ACHN (cell line): ENCODE results near the gene BRD3.

Source experiments
- DNase-seq: peaks from one replicate; pipeline ENCODE4 v3.0.0-alpha.2; 2015
- in situ Hi-C: cut with HindIII; loops from 2 replicates; pipeline ENCODE4 v1.10.0; 2017; ENCODE audit warnings: low sequenced_read_pairs, low pct_ligation_motif_present, low pct_unique_long_range_greater_than_20kb

Gene BRD3

DNA sequence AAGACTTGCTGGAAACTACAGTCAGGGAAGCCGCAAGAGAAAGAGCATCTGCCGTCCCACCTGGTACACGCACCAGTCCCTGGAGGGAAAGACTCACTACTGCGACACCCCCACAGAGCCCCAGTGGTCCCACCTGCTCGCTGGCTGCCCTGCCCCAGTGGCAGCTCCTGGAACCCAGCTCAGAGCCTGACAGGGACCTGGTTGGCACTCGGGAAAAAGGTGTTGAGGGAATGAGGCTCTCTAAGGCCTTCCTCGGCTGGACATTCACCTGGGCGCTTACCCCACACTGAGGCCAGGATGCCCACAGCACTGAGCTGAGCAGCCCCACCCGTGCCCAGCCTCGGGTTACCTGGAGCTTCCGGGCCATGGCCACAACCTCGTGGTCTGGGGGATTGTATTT is 22.9 kb downstream of the BRD3 start:
- no peak for DNase-seq
- in situ Hi-C loops: no loop called here

DNA sequence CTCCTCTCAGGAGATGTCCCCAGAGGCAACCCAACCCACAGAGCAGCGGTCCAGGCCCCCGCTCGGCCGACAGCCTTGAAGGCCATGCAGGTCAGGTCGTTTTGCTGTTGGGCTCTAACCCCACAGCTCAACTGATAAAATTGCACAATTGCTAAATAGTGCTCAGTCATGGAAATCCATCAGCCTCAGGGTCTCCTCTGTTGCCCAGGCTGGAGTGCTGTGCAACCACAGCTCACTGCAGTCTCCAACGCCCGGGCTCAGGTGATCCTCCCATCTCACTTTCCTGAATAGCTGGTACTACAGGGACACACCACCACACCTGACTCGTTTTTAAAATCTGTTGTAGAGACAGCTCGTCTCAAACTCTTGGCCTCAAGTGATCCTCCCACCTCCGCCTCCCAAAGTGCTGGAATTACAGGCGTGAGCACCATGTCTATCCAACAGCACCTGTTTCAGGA is 24.3 kb downstream of the BRD3 start:
- in situ Hi-C loops: no loop called here

DNA sequence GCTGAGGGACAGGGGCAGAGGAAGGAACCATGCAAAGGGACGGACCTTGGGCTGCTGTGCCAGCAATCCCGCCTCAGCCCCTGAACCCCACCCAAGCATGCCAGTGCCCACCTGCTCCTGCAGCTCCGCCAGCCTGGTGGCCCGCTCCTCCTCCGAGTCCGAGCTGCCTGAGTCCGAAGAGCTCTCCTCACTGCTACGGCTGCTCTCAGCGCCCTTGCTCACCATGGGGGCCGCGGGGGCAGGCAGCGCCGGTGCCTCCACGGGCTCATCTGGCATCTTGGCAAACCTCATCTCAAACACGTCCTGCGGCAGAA is 26.2 kb downstream of the BRD3 start:
- no peak for DNase-seq
- in situ Hi-C loops: no loop called here

More for the DNA sequence above, 24.3 kb downstream of the BRD3 start:
- DNase-seq: no peak

DNA sequence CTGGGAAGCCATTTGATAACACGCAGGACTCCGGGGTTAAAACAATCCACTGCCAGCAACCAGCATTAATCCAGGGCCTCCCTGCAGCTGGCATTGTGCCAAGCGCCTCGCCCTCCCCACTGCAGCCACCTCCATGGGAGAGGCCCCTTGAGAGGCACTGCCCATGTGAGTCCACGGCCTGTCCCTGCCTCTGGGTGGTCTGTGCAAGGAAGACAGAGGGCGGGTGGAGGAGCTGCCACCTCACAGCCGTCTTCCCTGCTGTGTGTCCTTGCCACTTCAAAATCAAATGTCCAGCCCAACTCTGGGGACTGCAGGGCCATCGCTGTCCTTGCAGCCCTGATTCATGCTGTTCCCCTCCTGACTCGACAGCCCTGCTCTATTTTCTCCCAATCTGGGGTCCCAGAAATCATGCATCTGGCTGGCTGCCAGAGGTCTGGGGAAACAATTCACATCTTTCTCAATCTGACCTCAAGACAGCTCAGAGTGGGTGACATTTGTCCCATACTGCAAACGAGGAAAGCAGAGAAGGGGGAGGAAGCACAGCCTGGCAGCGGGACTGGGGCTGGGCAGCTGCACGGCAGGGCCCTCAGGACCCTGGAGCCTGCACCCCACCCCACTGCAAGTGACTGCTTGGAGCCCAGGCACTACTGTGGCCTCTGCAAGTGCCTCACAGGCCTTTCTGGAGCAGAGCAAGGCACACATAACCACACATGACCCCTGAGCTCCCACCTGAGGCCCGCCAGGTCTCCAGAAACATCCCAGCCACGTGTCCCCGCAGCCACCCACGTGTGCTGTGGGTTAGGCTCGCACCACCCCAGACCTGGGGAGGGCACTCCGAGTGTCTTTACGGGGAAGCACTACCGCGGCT is 26.8 kb downstream of the BRD3 start:
- DNase-seq: no peak
- in situ Hi-C loops: no loop called here

DNA sequence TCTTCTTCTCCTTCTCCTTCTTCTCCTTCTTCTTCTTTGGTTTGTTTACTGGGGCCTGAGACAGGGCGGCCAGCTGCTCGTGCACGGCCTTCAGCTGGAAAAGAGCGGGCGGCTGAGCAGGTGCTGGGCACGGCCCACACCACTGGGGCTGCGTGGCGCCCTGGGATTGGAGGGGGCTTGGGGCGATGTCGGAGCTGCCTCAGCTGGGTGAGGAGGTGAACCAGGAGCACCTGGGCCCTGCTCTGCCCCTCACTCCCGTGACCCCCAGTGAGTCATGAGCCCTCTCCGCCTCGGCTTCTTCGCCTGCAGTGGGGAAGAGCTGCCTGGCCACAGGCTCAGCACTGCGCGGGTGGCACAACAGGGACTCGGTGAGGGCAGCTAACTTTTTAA is 27.7 kb downstream of the BRD3 start:
- in situ Hi-C loops: no loop called here
- no peak for DNase-seq

DNA sequence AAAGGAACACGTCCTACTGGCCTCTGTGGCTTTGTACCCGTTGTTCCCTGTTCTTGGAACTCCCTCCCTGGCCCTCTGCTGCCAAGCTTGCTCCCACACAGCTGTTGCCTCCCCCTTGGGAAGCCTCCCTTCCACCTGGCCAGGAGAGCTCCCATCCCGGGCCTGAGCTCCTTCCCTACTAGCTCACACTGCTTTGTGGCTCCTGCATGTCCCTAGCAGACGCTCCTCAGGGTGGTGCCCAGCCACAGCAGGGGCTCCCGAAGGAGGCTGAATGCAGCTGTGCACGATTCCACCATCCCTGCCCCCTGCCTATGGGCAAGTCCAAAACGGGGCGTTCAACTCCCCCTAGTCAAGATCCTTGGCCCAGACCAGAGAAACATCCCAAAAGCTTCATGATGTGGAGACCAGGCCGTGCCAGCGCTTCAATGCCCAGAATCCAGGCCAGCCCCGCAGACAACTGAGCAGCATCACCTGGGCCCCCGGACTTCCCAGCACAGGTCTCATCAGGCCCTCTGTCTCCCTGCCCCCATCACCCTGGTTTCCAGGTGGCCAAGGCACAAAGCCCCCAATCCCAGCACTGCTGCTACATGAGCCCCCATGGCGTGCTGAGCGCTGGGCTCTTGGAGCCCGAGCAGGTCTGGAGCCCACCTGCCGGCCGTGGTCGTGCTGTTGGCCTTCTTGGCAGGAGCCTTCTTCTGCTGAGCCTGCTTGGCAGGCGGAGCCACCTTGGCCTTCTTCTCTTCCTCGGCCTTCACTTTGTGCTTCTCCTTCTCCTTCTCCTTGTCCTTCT is 28.2 kb downstream of the BRD3 start:
- in situ Hi-C loops: no loop called here
- DNase-seq: no peak

DNA sequence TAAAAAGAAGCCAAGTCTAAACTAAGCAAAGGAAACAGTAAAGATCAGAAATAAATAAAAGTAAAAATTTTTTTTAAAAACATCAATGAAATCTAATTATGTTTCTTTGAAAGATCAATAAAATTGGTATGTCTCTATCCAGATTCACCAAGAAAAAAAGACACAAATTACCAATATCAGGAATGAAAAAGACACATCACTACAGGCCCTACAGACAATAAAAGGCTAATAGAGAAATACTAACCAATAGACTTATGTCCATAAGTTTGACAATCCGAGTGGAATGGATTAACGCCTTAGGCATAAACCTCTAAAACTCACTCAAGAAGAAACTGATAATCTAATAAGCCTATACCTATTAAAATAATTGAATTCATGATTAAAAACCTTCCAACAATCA is 30.2 kb downstream of the BRD3 start:
- no peak for DNase-seq
- in situ Hi-C loops: no loop called here

DNA sequence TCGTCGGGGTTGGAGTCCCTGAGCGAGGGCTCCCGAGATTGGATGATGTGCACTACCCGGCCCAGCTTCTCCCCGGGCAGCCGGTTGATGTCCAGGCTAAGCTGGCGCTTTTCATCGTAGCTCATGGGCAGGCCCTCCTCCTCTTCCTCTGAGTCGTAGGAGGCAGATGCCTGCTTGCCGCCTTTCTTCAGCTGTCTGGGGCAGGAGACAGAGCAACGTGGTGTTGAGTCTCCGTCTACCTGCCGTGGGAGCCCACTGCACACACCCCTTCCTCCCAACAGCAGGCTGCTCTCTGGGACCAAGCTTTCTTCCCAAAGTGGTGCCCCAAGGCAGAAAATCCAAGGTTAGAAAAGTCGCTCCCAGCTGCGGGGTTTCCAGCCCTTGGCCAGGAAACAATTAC is 31.7 kb downstream of the BRD3 start:
- no peak for DNase-seq
- in situ Hi-C loops: no loop called here

DNA sequence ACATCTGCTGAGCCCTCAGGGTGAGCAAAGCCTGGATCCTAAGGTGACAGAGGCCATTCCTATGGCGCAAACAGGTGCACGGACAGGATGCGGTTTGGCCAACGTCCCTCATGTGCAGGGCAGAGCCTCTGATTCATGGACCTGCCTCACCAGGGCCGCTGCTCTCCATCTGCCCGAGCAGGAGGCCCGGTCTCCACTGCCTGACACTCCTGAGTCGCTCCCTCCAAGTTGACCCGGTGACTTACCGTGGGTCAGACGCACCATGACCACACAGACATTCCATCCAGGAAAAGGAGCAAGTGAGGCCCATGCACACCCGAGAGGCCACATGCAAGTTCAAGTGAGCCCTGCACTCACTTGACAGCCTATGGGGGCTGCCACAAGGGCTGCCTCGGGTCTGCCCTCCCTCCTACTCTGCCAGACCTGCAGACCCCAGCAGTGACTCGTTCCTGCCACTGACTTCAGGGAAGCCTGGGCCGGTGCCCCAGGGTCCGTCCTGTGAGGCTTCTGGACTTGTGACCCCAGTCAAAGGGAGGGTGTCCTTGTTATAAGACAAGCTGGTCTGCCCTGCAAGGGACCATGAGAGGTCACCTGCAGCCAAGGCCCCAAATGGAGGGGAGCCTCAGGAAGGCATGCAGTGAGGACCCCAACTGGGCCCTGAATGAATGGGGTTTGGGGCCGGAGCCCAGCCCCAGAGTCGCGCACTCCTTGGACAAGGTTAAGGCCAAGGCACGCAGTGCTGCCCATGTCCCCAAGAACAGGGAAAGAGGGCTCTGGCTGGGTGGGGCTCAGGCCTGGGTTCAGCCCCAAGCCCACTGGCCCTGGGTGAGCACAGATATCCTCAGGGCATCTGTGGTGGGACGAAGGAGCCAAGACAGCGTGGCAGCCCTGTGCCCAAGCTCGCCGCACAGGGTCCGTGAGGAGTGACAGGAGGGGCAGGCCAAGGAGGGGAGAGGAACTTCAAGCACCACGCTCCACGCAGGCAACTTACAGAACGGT is 32.5 kb downstream of the BRD3 start:
- no peak for DNase-seq
- in situ Hi-C loops: no loop called here

DNA sequence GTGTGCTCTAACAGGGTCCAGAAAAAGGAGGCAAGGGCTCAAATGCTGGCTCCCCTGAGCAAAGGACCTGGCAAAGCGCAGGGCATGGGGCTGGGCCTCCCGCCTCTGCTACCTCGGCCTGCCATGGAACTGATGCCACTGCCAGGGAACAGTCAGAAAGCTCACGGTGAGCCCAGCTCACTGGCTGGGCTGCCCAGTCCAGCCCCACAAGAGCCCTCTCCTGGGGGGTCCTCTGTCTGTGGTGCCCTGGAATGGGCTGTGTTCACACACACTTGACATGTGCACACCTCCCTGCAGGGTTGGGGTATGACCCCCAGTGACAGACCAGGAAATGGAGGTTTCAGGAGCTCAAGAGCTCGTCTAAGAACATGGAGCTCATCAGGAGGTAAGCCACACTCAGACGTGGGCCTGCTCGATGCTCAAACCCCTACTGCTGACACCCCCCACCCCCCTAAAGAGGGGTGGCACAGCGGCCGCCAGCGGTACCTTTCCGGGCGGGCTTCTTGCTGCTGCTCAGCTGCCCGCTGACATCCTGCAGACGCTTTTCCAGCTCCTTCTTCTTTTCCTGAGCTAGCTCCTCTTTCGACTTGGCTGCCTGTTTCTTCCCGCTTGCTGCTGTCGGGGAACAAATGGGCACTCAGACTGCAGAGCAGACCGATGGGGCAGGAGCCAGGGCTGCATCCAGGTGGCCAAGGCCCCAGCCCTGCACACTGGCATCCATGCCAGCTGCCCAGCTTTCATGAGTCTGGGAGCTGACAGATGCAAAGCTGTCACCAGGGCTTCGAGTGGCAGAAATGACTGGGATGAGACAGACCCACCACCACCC is 33.4 kb downstream of the BRD3 start:
- in situ Hi-C loops: no loop called here

DNA sequence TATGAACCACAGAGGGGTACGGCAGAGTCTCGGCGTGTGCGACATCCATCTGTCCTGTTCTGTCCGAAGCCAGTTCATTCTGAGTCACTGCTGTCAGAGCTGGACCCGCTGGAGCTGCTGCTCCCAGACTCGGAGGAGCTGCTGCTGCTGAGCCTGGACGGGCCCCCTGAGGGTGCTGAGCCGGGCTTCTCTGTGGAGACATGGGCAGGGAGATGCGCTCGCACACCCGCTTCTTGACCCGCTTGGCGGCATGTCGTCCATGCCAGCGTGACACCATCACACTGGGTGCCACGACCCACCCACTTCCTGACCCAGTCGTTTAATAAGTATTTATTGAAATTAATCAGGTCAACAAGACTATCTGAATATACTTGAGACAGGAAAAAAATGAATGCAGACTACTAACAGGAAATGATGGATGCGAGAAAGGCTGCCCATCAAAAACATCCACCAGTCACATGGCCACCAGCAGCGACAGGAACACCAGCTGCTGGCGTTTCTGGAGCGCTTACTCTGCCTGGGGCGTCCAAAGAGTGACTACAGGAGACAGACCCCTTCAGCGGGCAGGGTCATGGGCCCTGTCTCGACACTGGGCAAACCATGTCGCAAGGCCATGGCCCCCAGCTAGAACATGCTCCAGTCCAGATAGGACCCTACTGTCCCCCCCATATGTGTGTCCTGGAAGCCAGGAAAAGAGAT is 34.2 kb downstream of the BRD3 start:
- in situ Hi-C loops: no loop called here
- DNase-seq: no peak

More for the DNA sequence above, 33.4 kb downstream of the BRD3 start:
- DNase-seq: no peak

DNA sequence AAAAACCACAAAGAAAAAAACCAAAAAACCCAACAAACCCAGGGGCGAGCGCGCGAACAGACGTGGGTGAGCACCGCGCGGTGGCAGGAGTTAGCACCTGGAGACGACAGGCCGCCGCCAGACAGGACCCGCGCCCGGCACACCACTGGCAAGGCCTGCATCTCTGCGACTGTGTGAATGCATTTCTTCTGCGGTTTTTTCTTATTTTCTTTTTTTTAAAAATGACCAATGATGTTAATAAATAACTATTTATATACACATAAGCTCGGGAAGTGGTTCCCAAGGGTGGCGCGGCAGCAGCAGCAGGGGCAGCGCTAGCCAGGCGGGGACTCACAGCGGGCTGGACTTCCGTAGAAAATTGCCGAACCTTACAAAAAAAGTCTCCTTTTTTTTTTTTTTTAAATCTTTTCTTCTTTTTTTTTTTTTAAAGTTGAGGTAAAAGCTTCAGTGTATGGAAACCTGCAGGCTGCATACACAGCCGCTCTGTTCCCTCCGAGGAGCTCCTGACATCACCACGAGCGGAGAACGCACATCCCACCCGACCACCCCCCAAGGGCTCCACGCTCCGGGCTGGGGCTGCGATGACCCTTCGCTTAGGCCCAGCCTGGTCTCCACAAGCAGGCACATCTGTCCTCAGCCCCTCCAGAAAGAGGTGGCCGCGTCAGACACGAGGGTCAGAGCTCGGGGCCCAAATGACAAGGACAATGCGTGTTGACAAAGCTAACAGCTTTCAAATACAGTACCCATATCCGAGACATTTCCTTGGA is 35.2 kb downstream of the BRD3 start:
- in situ Hi-C loops: no loop called here
- no peak for DNase-seq

DNA sequence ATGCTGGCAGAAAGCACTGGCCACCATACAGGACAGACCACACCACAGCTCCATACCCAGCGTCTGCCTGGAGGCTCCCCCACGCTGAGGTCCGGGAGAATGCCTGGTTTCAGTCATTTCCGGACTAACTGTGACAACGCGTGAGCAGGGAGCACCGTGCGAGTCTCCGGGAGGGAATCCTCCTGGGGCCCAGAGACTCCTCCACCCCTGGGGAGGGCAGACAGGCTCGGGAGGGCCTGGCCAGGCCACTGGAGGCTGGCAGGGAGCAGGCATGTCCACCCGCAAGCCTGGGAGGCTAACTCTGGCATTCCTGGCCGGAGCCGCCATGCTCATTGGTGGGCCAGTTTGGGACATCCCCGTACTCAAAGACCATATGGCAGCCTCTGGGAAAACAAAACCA is 36.0 kb downstream of the BRD3 start:
- in situ Hi-C loops: no loop called here

DNA sequence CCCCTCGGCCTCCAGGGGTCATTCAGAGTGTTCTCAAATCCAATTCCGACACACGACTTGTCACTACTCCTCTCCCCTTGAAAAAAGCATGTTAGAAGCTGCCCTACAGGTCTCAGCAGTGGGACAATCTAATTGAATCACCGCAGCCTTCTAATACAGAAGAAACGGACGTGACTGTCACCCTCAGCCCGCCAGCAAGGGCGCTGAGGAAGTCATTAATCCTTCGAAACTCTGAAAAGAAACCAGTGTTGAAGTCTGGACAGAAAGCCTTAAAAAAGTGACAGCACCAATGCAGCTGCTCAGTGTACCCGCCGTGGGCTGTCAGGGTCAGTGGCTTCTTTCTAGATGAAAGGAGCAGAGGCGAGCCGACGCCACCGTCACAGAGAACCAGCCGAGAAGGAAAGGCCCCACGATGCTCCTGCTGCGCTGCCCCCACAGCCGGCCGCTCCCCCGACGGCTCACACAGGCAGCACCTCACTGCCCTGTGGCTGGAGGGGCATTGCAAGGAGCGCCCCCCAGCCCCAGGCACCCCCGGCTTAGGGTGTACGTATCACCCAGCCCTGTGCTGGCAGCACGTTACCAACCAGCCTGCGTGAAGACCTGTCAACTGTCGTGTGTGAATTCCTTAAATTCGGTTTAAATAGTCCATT is 36.9 kb downstream of the BRD3 start:
- in situ Hi-C loops: no loop called here
- no peak for DNase-seq

More for the DNA sequence above, 36.0 kb downstream of the BRD3 start:
- no peak for DNase-seq

DNA sequence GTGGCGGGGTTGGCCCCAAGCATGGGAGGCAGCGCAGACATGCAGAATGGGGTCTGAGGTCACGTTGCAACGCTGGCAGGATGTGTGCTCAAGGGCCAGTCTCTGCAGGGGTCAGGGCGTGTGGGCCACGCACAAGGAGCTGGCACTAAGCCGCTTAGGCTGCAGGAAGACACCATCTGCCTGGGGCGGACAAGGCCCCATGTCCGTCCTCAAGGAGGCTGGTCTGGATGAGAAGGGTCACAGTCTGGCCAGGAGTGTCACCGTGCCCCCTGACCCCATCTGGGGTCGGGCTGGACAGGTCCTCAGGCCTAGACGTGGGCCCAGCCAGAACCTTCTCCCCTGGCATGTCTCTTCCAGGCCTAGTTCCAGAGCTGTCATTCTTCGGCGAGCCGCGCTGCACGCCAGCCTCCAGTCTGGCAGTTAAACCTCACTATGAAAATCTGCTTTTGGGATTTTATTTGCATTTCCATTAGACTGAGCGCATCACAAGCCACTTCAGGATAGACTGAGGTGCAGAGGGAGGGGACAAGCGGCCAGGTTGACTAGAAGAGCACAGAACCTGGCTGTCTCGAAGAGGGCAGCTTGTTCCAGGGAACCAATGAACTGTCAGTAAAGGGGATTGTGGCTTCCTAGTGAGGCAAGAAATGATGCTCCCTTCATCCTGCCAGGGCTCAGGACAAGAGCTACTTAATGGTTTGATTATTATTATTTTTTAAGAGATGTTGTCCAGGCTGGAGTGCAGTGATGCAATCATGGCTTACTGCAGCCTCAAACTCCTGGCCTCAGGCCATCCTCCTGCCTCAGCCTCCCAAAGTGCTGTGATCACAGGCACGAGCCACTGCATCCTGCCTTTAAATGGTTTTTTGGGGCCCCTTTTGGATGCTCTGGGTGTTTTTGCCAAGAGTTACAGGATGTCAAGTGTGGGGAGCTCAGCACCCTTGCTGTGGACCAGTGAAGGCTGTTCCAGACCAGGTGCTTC is 38.3 kb downstream of the BRD3 start:
- DNase-seq: no peak
- in situ Hi-C loops: no loop called here
